Motor neuron (in vitro differentiated cells): ENCODE measurements around the gene PC. TPM values are rescaled to one million over a fixed set of nuclear protein-coding genes. Genes with fewer than 3 reads are reported as not detected.
"Not testable (repeated sequence)": the region's sequence is repeated elsewhere in the genome, so short reads cannot be mapped to it uniquely, and the experiment has no call there.

Source experiments
- ATAC-seq, 8 experiments: fragments of 200-7000 bp; cut with Tn5 transposase; replicated peaks in 6 of 8; 2 replicates each; pipeline ENCODE4 v1.8.0; 2021; ENCODE audit warnings: mild to moderate bottlenecking in 8 of 8, moderate library complexity in 8 of 8
- H3K27ac ChIP-seq, 2 donors: fragments of 250-450 bp; sonication (Bioruptor Pico); 2 replicates each; pipeline ENCODE4 v1.9.0; 2021; ENCODE audit warnings: antibody characterized with exemption in 2 of 2, mild to moderate bottlenecking in 2 of 2, moderate library complexity in 1 of 2
- H3K4me1 ChIP-seq, 2 donors: fragments of 250-450 bp; sonication (Bioruptor Pico); replicated peaks in 1 of 2; 2 replicates each; pipeline ENCODE4 v1.6.1; 2021; ENCODE audit warnings: antibody characterized with exemption in 2 of 2, mild to moderate bottlenecking in 2 of 2, moderate library complexity in 1 of 2
- H3K4me3 ChIP-seq, 5 donors: fragments of 250-450 bp; sonication (Bioruptor Pico); 2 replicates each; pipeline ENCODE4 v1.9.0; 2021; ENCODE audit warnings: antibody characterized with exemption in 5 of 5, mild to moderate bottlenecking in 5 of 5, moderate library complexity in 4 of 5
- WGBS, 10 experiments: fragments of 450-650 bp; shearing (Covaris generic); methylation state at CpG; one replicate each; pipeline ENCODE4 v1.0.0; 2022; 5-methylcytosine and 5-hydroxymethylcytosine counted together
- in situ Hi-C, 9 experiments: fragments of 400-800 bp; cut with MboI; loops; one replicate each; pipeline ENCODE4 v1.15.0; 2021; ENCODE audit warnings: low sequenced_read_pairs in 9 of 9, low pct_unique_long_range_greater_than_20kb in 2 of 9; ENCODE audit not compliant: unreplicated experiment in 9 of 9
- total RNA-seq, 8 experiments: library from RNA; unstranded; fragments of 300-600 nt; gene quantifications; 2 replicates each; pipeline versions ENCODE4 v1.2.3 to v1.2.4, GENCODE V29; 2022

Gene PC, protein sequence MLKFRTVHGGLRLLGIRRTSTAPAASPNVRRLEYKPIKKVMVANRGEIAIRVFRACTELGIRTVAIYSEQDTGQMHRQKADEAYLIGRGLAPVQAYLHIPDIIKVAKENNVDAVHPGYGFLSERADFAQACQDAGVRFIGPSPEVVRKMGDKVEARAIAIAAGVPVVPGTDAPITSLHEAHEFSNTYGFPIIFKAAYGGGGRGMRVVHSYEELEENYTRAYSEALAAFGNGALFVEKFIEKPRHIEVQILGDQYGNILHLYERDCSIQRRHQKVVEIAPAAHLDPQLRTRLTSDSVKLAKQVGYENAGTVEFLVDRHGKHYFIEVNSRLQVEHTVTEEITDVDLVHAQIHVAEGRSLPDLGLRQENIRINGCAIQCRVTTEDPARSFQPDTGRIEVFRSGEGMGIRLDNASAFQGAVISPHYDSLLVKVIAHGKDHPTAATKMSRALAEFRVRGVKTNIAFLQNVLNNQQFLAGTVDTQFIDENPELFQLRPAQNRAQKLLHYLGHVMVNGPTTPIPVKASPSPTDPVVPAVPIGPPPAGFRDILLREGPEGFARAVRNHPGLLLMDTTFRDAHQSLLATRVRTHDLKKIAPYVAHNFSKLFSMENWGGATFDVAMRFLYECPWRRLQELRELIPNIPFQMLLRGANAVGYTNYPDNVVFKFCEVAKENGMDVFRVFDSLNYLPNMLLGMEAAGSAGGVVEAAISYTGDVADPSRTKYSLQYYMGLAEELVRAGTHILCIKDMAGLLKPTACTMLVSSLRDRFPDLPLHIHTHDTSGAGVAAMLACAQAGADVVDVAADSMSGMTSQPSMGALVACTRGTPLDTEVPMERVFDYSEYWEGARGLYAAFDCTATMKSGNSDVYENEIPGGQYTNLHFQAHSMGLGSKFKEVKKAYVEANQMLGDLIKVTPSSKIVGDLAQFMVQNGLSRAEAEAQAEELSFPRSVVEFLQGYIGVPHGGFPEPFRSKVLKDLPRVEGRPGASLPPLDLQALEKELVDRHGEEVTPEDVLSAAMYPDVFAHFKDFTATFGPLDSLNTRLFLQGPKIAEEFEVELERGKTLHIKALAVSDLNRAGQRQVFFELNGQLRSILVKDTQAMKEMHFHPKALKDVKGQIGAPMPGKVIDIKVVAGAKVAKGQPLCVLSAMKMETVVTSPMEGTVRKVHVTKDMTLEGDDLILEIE
- 10 to 100 TPM in 7 of 8 experiments, 1 to 10 TPM in 1; 8.7 to 31.9 (median 20.0) TPM for total RNA-seq

DNA sequence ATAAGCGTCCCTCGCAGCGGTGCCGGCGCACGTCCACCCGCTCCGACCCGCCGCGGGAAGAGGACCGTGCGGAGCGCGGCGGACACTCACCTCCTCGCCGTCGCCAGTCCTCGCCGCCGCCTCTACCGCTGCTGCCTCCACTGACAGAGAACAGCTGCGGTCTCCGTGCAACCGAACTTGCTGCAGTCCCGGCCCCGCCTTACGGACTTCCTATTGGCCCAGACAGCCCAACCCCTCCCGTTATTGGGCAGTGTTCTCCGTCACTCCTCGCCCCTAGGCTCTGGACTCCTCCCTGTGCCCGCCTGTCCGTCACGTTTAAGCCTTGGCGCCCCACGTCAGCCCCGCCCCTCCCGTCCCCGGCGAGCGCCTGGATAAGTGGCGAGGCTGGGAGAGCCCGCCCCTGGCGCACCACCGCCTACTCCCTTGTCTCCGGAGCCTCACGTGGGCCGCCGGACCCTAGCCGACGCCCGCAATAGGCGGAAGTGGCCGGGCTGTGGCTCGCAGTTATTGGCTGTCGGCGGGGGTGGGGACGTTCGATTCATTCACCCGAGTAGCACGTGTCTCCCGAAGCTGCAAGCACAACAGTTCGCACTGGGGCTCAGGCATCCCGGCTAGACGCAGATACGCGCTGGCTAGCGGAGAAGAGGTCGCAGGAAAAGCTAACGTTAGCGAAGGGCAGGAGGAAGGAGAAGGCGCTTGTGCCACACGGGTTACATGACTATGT, at the start of gene PC:
Gene PC, minus strand, starts transcription at position 152 of the 724 bp plus-strand sequence. CDS start 86,224 bp downstream, outside the sequence.
- Histone ChIP-seq H3K27ac (peak within 1 kb of the TSS; percentile 56 to 74), H3K4me1 (peaks cover 6 to 13% of the 10 kb centered on the region in 2 donors), H3K4me3 (peak within 1 kb of the TSS; percentile 60 to 75 (median 72))
- ATAC-seq = peak; percentile 90 to 95 (median 94)
- 0 to 7% (median 3%) methylated on average over 1 to 28 of the region's 74 CpGs; no CpG with 5 or more reads in 3 of the 10 experiments for WGBS, 10 experiments
- in situ Hi-C loops = no loop called here

DNA sequence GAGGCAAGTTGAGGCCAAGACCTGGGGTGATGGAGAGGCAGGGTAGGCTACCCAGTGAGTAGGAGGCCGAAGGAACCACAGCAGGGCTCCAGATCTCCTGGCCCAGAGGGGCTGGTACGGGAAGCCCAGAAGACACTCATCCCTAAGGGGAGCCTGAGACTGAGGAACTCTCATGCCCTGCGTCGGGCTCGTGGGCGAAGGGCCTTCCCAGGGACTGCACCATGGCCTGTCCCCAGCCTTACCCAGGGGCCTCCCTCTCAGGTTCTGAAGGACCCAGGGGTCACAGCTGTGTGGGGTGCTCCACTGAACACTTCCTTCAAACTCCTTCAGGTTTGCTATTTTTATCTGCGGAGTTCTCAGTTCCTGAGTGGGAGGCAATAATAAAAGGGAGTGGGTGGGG, 48.9 kb upstream of the PC start:
- in situ Hi-C loops = no loop called here
- Histone ChIP-seq H3K4me1 (peaks cover 12 to 17% of the 10 kb centered on the region in 2 donors), H3K27ac (no peak overlapping the region), H3K4me3 (no peak overlapping the region)
- ATAC-seq = peak in 1 of 8 experiments; percentile 4
- 80 to 100% (median 100%) methylated on average over 1 to 3 of the region's 7 CpGs; no CpG with 5 or more reads in 3 of the 10 experiments for WGBS, 10 experiments

DNA sequence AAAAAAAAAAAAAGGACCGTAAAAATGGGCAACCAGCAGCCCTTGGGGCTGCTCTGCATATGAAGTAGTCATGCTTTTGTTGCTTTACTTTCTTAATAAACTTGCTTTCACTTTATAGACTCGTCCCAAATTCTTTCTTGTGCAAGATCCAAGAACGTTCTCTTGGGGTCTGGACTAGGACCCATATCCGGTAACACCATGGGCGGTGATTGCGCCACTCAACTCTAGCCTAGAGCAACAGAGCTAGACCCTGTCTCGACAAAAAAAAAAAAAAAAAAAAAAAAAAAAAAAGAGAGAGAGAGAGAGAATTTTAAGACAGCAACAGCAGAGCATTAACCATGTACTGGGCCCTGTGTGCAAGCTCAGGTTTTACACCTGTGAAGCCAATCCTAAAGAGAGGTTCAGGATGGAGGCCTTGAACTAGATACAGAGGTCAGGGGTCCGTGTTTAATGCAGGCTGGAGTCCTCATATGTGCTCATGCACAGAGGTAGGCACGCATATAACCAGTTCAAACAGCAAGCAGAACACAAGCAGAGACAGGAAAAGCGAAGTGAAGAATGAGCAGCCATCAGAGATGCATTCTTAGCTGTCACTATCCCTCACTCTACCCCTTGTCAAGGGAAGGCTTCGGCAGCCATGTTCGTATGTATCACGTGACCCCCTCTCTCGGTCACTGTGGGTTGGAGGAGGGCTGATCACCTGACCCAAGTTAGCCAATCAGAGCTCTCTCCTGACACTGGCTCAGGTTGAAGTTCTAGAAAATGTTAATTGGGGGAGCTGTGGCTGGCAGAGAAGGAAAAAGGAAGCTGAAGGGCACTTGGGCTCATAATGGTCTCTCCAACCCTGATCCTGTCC, 48.1 kb upstream of the PC start:
- ATAC-seq = peak in 6 of 8 experiments; percentile 44 to 93 (median 82)
- H3K4me3 ChIP-seq = no peak overlapping the region
- peaks cover 12 to 20% of the 10 kb centered on the region in 2 donors for H3K4me1 ChIP-seq
- WGBS, 10 experiments = 61 to 100% (median 83%) methylated on average over 4 to 11 of the region's 14 CpGs; no CpG with 5 or more reads in 1 of the 10 experiments
- in situ Hi-C loops = no loop called here
- no peak overlapping the region for H3K27ac ChIP-seq

DNA sequence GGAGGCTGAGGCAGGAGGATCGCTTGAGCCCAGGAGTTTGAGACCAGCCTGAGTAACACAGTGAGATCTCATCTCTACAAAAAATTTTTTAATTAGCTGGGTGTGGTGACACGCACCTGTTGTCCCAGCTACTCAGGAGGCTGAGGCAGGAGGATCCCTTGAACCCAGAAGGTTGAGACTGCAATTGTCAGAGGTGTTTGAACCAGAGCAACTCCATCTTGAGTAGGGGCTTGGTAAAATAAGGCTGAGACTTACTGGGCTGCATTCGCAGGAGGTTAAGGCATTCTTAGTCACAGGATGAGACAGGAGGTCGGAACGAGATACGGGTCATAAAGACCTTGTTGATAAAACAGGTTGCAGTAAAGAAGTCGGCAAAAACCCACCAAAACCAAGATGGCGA, 47.0 kb upstream of the PC start:
- H3K4me1 ChIP-seq = peaks cover 12 to 20% of the 10 kb centered on the region in 2 donors
- H3K27ac ChIP-seq, ATAC-seq, in situ Hi-C loops, H3K4me3 ChIP-seq: not testable (repeated sequence)
- 73 to 100% (median 86%) methylated on average over 2 to 7 of the region's 8 CpGs; no CpG with 5 or more reads in 1 of the 10 experiments for WGBS, 10 experiments

DNA sequence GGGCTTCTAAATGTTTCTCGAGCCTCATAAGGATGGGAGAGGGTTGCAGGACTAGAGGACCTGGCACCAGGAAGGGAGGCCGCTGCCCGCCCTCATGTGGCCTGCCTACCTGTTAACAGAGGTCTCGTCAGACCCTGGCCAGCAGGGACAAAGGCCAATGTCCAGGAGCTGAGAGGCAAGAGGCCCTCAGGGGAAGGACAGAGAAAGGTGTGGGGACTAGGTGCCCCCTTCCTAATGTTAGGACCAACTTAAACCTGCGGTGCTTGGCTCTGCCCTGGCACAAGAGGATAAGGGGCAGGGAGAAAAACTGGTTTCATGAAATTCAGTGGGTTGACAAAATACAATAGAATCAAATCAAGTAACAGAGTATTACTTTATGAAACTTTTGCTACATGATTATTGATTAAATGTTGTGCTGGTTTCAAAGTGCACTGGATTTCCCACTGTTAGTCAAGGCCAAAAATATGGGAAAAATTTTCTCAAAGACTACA, 44.8 kb upstream of the PC start:
- no peak overlapping the region for H3K27ac ChIP-seq
- H3K4me1 ChIP-seq = peaks cover 12 to 20% of the 10 kb centered on the region in 2 donors
- 60 to 100% (median 78%) methylated on average over 1 to 4 of the region's 5 CpGs; no CpG with 5 or more reads in 2 of the 10 experiments for WGBS, 10 experiments
- no peak overlapping the region for H3K4me3 ChIP-seq
- in situ Hi-C loops = no loop called here
- no peak for ATAC-seq

DNA sequence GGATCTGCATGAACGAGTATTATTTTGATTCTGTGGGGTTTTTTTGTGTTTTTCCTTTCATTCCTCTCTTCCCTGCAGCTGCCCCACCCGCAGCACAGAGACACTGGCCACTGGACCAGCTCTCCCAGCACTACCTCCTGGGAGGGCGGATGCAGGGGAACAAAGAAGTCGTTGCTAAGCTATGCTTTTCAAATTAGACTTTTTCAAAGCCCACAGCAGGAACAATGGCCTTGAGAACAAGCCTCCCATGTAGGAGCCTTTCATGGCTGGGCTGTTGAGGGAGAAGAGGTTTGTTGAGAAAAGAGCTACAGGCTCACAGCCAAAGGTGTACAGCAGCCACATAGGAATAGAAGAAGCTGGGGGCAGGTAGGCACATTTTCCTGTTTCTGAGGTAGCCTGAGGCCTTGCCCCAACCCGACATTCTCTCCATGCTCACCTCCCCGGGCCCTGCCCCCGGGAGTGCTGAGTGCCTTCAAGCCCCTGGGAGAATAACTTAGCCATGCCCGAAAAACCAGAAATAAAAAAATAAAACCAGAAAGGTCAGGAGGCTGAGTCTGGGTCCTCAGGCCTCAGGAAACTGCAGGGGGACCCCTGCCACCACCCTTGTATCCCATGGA, 44.2 kb upstream of the PC start:
- Histone ChIP-seq H3K4me3 (no peak overlapping the region), H3K4me1 (peaks cover 12 to 20% of the 10 kb centered on the region in 2 donors), H3K27ac (no peak overlapping the region)
- peak in 5 of 8 experiments; percentile 72 to 86 (median 77) for ATAC-seq
- in situ Hi-C loops = no loop called here
- WGBS, 10 experiments = 4 to 90% (median 36%) methylated on average over 1 to 6 of the region's 8 CpGs; no CpG with 5 or more reads in 3 of the 10 experiments

DNA sequence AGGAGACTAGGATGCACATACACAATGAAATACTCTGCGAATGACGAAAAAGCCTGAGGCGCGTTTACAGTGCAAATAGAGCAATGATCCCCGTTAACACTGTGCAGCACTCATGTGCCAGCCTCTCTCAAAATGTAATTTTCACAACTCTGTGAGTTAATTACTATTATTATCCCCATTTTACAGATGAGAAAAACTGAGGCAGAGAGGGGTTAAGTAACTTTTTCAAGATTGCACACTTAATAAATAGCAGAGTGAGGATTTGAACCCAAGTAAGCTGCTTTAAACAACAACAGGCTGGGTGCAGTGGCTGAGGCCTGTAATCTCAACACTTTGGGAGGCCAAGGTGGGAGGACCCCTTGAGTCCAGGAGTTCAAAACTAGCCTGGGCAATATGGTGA, 43.1 kb upstream of the PC start:
- H3K4me3 ChIP-seq = no peak overlapping the region
- peak in 1 of 8 experiments; percentile 58 for ATAC-seq
- H3K27ac ChIP-seq = no peak overlapping the region
- peaks cover 7 to 11% of the 10 kb centered on the region in 2 donors for H3K4me1 ChIP-seq
- in situ Hi-C loops = no loop called here
- 57 to 100% (median 90%) methylated on average over 1 to 5 of the region's 5 CpGs; no CpG with 5 or more reads in 2 of the 10 experiments for WGBS, 10 experiments

DNA sequence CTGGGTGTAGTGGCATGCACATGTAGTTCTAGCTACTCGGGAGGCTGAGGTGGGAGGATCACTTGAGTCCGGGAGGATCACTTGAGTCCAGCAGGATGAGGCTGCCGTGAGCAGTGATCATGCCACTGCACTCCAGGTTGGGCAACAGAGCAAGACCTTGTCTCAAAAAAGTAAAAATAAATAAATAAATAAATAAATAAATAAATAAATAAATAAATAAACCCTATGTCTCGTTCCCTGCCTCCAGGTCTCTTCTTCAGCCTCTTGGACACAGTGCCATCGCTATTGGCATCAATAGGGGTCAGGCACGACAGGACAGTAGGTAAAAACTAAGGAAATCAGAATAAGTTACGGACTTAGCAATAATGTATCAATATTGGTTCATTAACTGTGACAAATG, 41.4 kb upstream of the PC start:
- no peak for ATAC-seq
- WGBS, 10 experiments = 58 to 100% (median 92%) methylated on average over 3 to 7 of the region's 7 CpGs
- no peak overlapping the region for H3K4me3 ChIP-seq
- H3K4me1 ChIP-seq = peaks cover 7 to 10% of the 10 kb centered on the region in 2 donors
- in situ Hi-C loops = no loop called here
- no peak overlapping the region for H3K27ac ChIP-seq

DNA sequence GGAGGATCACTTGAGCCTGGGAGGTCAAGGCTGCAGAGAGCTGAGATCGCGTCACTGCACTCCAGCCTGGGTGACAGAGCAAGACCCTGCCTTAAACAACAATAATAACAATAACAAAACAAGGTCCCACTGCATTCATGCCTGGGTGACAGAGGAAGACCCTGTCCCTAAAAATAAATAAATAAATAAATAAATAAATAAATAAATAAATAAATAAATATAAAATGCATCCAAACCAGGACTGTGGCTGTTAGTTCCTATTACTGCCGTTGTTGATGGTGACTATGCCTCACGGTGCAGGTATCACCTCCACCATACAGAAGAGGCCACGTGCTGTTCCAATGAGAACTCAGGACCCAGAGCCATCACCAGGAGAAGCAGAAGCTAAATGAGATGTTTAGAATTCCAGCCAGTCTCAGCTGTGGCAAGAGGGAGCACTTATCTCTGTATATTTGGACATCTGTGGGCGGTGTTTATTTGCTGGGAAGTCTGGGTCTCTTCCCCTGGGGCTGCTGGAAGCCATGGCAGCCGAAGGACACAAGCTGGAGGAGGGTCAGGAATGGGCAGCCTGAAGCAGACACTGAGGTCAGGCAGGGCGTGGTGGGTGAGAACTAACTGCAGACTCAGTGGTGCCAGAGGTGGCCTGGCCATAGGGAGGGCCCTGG, 38.6 kb upstream of the PC start:
- no peak overlapping the region for H3K27ac ChIP-seq
- ATAC-seq = peak in 3 of 8 experiments; percentile 64 to 90 (median 65)
- in situ Hi-C loops = no loop called here
- H3K4me1 ChIP-seq = no peaks in the 10 kb centered on the region
- H3K4me3 ChIP-seq = no peak overlapping the region
- WGBS, 10 experiments = 50 to 100% (median 83%) methylated on average over 1 to 8 of the region's 8 CpGs; no CpG with 5 or more reads in 3 of the 10 experiments

DNA sequence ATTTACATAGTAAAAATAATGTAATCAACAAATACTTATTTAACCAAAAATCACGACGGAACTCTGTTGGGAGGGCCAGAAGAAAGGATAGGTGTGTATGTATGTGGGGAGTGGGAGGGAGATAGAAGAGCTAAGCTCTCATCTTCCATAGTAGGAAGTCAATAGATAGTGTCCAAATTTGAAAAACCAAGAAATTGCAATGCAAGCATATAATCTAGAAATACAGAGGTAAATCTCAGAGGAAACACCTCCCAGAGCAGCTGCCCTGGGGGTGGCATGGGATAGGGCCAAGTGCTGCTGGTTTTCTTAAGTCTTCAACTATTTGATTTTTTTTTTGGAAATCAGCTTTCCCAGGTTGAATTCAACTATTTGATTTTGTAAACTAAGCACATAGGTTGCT, 33.9 kb upstream of the PC start:
- no peak overlapping the region for H3K27ac ChIP-seq
- in situ Hi-C loops = no loop called here
- ATAC-seq = no peak
- H3K4me3 ChIP-seq = no peak overlapping the region
- H3K4me1 ChIP-seq = peaks cover 7 to 10% of the 10 kb centered on the region in 2 donors
- WGBS, 10 experiments = 28 to 100% (median 80%) methylated on average over 1 to 2 of the region's 2 CpGs; no CpG with 5 or more reads in 1 of the 10 experiments
